ENCODE measurements around the gene CHCHD5.

- no peak for TF ChIP-seq CTCF (IDR thresholded peaks at IDR 0.05)
- no peak for TF ChIP-seq POLR2A (IDR thresholded peaks at IDR 0.05)
Measured at GRCh38 chr2:112548980-112549379, 35.4 kb upstream of the CHCHD5 start.
